DMS79 treated with DMSO at 0.1 percent for 48 hours (cell line): ENCODE results near the gene EDN2.

ENCODE experiments used
- DNase-seq: peaks from one replicate; lab custom pipeline; 2025; lab: John Stamatoyannopoulos, UW

The EDN2 gene

GRCh38 chr1:41483001-41483850 lies 1.3 kb downstream of the EDN2 start:
- DNase-seq: peak; percentile 85

GRCh38 chr1:41482001-41482765 lies 2.3 kb downstream of the EDN2 start:
- peak; percentile 95 for DNase-seq

- peak; percentile 48 for DNase-seq
Measured at GRCh38 chr1:41481109-41481775, 3.2 kb downstream of the EDN2 start.

- no peak for DNase-seq
Measured at GRCh38 chr1:41480204-41481108, 4.0 kb downstream of the EDN2 start.

- DNase-seq: no peak
Measured at GRCh38 chr1:41479808-41480160, 4.7 kb downstream of the EDN2 start.

- DNase-seq: no peak
Measured at GRCh38 chr1:41479000-41479807, 5.3 kb downstream of the EDN2 start.

GRCh38 chr1:41478118-41478748 lies 6.2 kb downstream of the EDN2 start:
- DNase-seq: no peak

GRCh38 chr1:41476807-41477361 lies 7.6 kb downstream of the EDN2 start:
- DNase-seq: peak; percentile 63

- no peak for DNase-seq
Measured at GRCh38 chr1:41475859-41476567, 8.5 kb downstream of the EDN2 start.

- no peak for DNase-seq
Measured at GRCh38 chr1:41475346-41475745, 9.1 kb downstream of the EDN2 start.

- peak; percentile 93 for DNase-seq
Measured at GRCh38 chr1:41474490-41475271, 9.8 kb downstream of the EDN2 start.

GRCh38 chr1:41473738-41474362 lies 10.6 kb downstream of the EDN2 start:
- DNase-seq: no peak

GRCh38 chr1:41471658-41472057 lies 12.8 kb downstream of the EDN2 start:
- no peak for DNase-seq

- DNase-seq: peak; percentile 32
Measured at GRCh38 chr1:41469706-41470105, 14.8 kb downstream of the EDN2 start.

GRCh38 chr1:41468122-41468762 lies 16.2 kb downstream of the EDN2 start:
- DNase-seq: no peak

- peak; percentile 45 for DNase-seq
Measured at GRCh38 chr1:41467673-41468072, 16.8 kb downstream of the EDN2 start.

GRCh38 chr1:41466146-41466545 lies 18.3 kb downstream of the EDN2 start:
- no peak for DNase-seq

GRCh38 chr1:41465741-41466140 lies 18.7 kb downstream of the EDN2 start:
- DNase-seq: no peak
